ENCODE measurements around the gene ZZZ3.

Gene ZZZ3

GRCh38 chr1:77687519-77687906 lies 5.1 kb upstream of the ZZZ3 start:
- Histone ChIP-seq H4K20me1 (ENCODE audit: insufficient read depth, low read length, poor library complexity, severe bottlenecking) (peaks cover 1% of the 10 kb centered on the region), H3F3A (ENCODE audit: low read depth) (peaks cover 2% of the 10 kb centered on the region; the same call in 1 of the 2 replicates), H3K9me3 (ENCODE audit: insufficient read depth, low read depth, low read length) (no peaks in the 10 kb centered on the region), H3K27me3 (ENCODE audit: insufficient read depth, low read length, poor library complexity, severe bottlenecking) (no peaks in the 10 kb centered on the region), H3K9me2 (replicated peaks; ENCODE audit: low read depth, low read length) (no peaks in the 10 kb centered on the region), H3K36me3 (ENCODE audit: insufficient read depth, low read length) (no peaks in the 10 kb centered on the region), H3K4me1 (ENCODE audit: insufficient read depth, low read length, poor library complexity, severe bottlenecking) (peaks cover 9% of the 10 kb centered on the region), H3K9ac (ENCODE audit: low read depth, low read length, poor library complexity, severe bottlenecking) (no peak overlapping the region), H3K4me2 (ENCODE audit: low read depth, low read length, poor library complexity, severe bottlenecking) (no peak overlapping the region), H3K79me2 (ENCODE audit: insufficient read depth, low read length) (peaks cover under 1% of the 10 kb centered on the region; the same call in 1 of the 2 replicates), H3K4me3 (ENCODE audit: low read length, poor library complexity, severe bottlenecking) (no peak overlapping the region), H2AFZ (ENCODE audit: low read length) (no peak overlapping the region)
- no peak for TF ChIP-seq EZH2phosphoT487 (IDR thresholded peaks at IDR 0.05; ENCODE audit: borderline replicate concordance)
- TF ChIP-seq CTCF (conservative IDR thresholded peaks at IDR 0.05; ENCODE audit: low read length): no peak

GRCh38 chr1:77686796-77687518 lies 4.5 kb upstream of the ZZZ3 start:
- no peaks in the 10 kb centered on the region for H3K9me2 ChIP-seq (replicated peaks; ENCODE audit: low read depth, low read length)
- H3K4me3 ChIP-seq (ENCODE audit: low read length, poor library complexity, severe bottlenecking): no peak overlapping the region
- peaks cover 7% of the 10 kb centered on the region for H4K20me1 ChIP-seq (ENCODE audit: insufficient read depth, low read length, poor library complexity, severe bottlenecking)
- no peak overlapping the region for H2AFZ ChIP-seq (ENCODE audit: low read length)
- H3K4me2 ChIP-seq (ENCODE audit: low read depth, low read length, poor library complexity, severe bottlenecking): no peak overlapping the region
- no peak overlapping the region for H3K9ac ChIP-seq (ENCODE audit: low read depth, low read length, poor library complexity, severe bottlenecking)
- peaks cover 11% of the 10 kb centered on the region for H3K4me1 ChIP-seq (ENCODE audit: insufficient read depth, low read length, poor library complexity, severe bottlenecking)
- H3K79me2 ChIP-seq (ENCODE audit: insufficient read depth, low read length): peaks cover 6% of the 10 kb centered on the region
- H3F3A ChIP-seq (ENCODE audit: low read depth): peaks cover 2% of the 10 kb centered on the region; the same call in 1 of the 2 replicates
- H3K27me3 ChIP-seq (ENCODE audit: insufficient read depth, low read length, poor library complexity, severe bottlenecking): no peaks in the 10 kb centered on the region
- TF ChIP-seq EZH2phosphoT487 (IDR thresholded peaks at IDR 0.05; ENCODE audit: borderline replicate concordance) (no peak), CTCF (conservative IDR thresholded peaks at IDR 0.05; ENCODE audit: low read length) (no peak)
- no peaks in the 10 kb centered on the region for H3K36me3 ChIP-seq (ENCODE audit: insufficient read depth, low read length)
- H3K9me3 ChIP-seq (ENCODE audit: insufficient read depth, low read depth, low read length): no peaks in the 10 kb centered on the region

GRCh38 chr1:77683160-77684148 lies 996 bp upstream of the ZZZ3 start:
- Histone ChIP-seq H3K9ac (ENCODE audit: low read depth, low read length, poor library complexity, severe bottlenecking) (peak overlapping the region; percentile 91), H4K20me1 (ENCODE audit: insufficient read depth, low read length, poor library complexity, severe bottlenecking) (peaks cover 42% of the 10 kb centered on the region), H3K79me2 (ENCODE audit: insufficient read depth, low read length) (peaks cover 41% of the 10 kb centered on the region), H3K9me3 (ENCODE audit: insufficient read depth, low read depth, low read length) (no peaks in the 10 kb centered on the region), H2AFZ (ENCODE audit: low read length) (peak overlapping the region; percentile 93), H3K27me3 (ENCODE audit: insufficient read depth, low read length, poor library complexity, severe bottlenecking) (no peaks in the 10 kb centered on the region), H3K36me3 (ENCODE audit: insufficient read depth, low read length) (no peaks in the 10 kb centered on the region), H3K4me1 (ENCODE audit: insufficient read depth, low read length, poor library complexity, severe bottlenecking) (peaks cover 40% of the 10 kb centered on the region), H3K4me3 (ENCODE audit: low read length, poor library complexity, severe bottlenecking) (peak overlapping the region; percentile 97), H3K4me2 (ENCODE audit: low read depth, low read length, poor library complexity, severe bottlenecking) (peak overlapping the region; percentile 98), H3K9me2 (replicated peaks; ENCODE audit: low read depth, low read length) (no peaks in the 10 kb centered on the region), H3F3A (ENCODE audit: low read depth) (peaks cover 2% of the 10 kb centered on the region; the same call in 1 of the 2 replicates)
- TF ChIP-seq CTCF (conservative IDR thresholded peaks at IDR 0.05; ENCODE audit: low read length) (peak; percentile 70), EZH2phosphoT487 (IDR thresholded peaks at IDR 0.05; ENCODE audit: borderline replicate concordance) (no peak)
